ENCODE measurements around the gene WNT7B. TPM values are rescaled to one million over a fixed set of nuclear protein-coding genes. Genes with fewer than 3 reads are reported as not detected.

WNT7B gene
- total RNA-seq, 2 donors from 2014 or later: 7.5 to 7.7 TPM

DNA sequence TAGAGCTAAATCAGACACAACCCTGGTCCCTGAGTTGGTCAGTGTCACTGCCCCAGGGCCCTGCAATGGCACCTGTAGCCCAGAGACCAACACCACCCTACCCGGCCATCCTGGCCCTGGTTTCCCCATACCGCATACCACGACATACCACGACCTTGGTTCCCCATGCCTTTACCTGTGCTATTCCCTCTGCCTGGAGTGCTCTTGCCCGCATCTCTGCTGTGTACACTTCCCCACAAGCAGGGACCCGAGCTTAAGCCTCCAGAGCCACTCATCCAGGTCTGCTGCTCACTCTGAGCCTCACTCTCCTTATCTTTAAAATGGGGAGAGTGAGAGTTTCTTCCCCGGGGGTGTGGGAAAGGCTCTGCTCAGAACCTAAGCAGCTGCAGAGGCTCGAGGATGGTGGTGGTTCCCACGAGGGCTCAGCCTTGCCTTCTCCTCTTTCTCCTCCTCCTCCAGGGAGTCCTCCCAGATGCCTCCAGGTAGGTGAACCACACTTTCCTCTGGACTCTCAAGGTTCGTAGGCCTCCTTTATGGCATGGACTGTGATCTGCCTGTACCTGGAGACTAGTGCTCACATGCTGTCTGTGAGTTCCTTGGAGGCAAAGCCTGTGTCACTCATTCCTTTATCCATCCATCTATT, 48.1 kb downstream of the WNT7B start:
- TF ChIP-seq POLR2A (IDR thresholded peaks at IDR 0.05): no peak
- no peak for TF ChIP-seq POLR2AphosphoS5 (IDR thresholded peaks at IDR 0.05)
- TF ChIP-seq, protein P1, sequence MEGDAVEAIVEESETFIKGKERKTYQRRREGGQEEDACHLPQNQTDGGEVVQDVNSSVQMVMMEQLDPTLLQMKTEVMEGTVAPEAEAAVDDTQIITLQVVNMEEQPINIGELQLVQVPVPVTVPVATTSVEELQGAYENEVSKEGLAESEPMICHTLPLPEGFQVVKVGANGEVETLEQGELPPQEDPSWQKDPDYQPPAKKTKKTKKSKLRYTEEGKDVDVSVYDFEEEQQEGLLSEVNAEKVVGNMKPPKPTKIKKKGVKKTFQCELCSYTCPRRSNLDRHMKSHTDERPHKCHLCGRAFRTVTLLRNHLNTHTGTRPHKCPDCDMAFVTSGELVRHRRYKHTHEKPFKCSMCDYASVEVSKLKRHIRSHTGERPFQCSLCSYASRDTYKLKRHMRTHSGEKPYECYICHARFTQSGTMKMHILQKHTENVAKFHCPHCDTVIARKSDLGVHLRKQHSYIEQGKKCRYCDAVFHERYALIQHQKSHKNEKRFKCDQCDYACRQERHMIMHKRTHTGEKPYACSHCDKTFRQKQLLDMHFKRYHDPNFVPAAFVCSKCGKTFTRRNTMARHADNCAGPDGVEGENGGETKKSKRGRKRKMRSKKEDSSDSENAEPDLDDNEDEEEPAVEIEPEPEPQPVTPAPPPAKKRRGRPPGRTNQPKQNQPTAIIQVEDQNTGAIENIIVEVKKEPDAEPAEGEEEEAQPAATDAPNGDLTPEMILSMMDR (IDR thresholded peaks at IDR 0.05): no peak
- Histone ChIP-seq H3K27ac (no peak overlapping the region), H3K36me3 (no peaks in the 10 kb centered on the region), H3K27me3 (replicated peaks; ENCODE audit: insufficient read depth) (no peaks in the 10 kb centered on the region), H3K9me3 (no peaks in the 10 kb centered on the region), H3K4me1 (replicated peaks) (no peaks in the 10 kb centered on the region), H3K4me3 (no peak overlapping the region)
- DNase-seq (ENCODE audit: low spot score): no peak
- intact Hi-C loops (cut with DNase I): no loop called here
- WGBS: 91% methylated on average over 10 of the region's 10 CpGs

DNA sequence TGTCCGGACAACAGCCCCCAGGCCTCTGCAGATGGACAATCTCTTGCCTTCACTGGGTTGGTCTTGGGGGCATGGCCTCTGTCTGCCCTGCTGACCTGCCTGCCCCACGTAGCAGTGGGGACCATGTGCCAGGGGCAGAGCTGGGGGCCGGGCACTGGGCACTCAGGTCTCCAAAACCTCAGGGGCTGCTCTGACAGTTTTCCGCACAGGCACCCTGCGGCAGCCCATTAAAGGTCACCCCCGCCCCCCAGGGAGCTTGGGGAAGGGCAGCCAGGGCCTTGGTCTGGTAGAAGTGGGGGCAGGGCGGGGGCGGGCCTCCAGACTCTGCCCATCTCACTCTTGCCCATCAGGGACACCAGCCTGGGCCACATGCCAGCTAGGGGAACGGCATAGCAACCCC, 49.9 kb downstream of the WNT7B start:
- H3K36me3 ChIP-seq: no peaks in the 10 kb centered on the region
- intact Hi-C loops (cut with DNase I): no loop called here
- TF ChIP-seq POLR2A (IDR thresholded peaks at IDR 0.05): no peak
- TF ChIP-seq, protein P1 (IDR thresholded peaks at IDR 0.05): no peak
- no peak for TF ChIP-seq POLR2AphosphoS5 (IDR thresholded peaks at IDR 0.05)
- no peak for DNase-seq (ENCODE audit: low spot score)
- 85% methylated on average over 7 of the region's 9 CpGs for WGBS
- H3K4me1 ChIP-seq (replicated peaks): no peaks in the 10 kb centered on the region
- no peak overlapping the region for H3K4me3 ChIP-seq
- H3K9me3 ChIP-seq: no peaks in the 10 kb centered on the region
- H3K27ac ChIP-seq: no peak overlapping the region
- H3K27me3 ChIP-seq (replicated peaks; ENCODE audit: insufficient read depth): no peaks in the 10 kb centered on the region

DNA sequence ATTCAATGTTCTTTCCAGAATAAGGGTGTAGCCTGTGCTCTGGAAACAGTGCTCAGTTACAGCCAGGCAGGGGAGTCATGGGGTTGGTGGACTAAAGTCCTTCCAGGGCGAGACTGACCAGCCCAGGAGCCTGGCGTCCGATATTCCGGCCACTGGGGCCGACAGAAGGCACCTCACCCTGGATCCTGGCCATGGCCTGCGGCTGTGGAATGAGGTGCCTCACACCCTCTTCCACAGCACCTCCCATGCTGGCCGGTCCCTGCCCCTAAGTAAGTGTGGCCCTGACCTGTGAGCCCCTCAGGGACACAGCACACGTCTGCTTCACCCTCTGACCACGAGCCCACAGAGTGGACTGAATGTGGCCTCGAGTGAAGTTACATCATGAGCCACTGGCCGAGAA, 50.5 kb downstream of the WNT7B start:
- WGBS: 89% methylated on average over 11 of the region's 11 CpGs
- Histone ChIP-seq H3K27me3 (replicated peaks; ENCODE audit: insufficient read depth) (no peaks in the 10 kb centered on the region), H3K4me1 (replicated peaks) (no peaks in the 10 kb centered on the region), H3K27ac (no peak overlapping the region), H3K4me3 (no peak overlapping the region), H3K9me3 (no peaks in the 10 kb centered on the region), H3K36me3 (no peaks in the 10 kb centered on the region)
- intact Hi-C loops (cut with DNase I): no loop called here
- TF ChIP-seq POLR2A (IDR thresholded peaks at IDR 0.05) (no peak), POLR2AphosphoS5 (IDR thresholded peaks at IDR 0.05) (no peak)
- TF ChIP-seq, protein P1 (IDR thresholded peaks at IDR 0.05): no peak
- no peak for DNase-seq (ENCODE audit: low spot score)

DNA sequence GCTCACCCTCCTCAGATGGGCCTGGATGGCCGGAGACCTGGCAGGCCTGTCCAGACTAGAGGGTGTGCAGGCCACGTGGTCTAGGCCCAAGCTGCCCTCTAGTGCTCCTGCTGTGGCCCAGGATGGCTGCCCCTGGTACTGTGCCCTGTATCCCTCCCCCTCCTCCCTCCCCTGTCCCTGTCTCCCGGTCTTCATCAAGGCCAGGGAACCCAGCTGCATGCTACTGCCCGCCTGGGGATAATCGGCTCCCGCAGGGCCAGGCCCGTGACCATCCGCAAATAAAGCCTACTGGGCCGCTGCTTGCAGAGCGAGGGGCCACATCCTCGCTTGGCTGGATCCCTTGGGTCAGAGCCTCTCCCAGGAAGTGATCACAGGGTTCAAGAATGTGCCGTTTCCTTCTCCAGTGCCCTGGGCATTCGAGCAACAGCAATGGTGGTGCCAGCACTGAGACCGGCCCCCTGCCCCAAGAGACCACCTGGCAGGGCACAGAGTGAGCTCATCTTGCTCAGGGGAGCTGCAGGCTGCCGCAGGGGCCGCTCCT, 51.1 kb downstream of the WNT7B start:
- intact Hi-C loops (cut with DNase I): no loop called here
- 85% methylated on average over 16 of the region's 16 CpGs for WGBS
- no peak overlapping the region for H3K27ac ChIP-seq
- no peak for DNase-seq (ENCODE audit: low spot score)
- no peaks in the 10 kb centered on the region for H3K27me3 ChIP-seq (replicated peaks; ENCODE audit: insufficient read depth)
- H3K4me3 ChIP-seq: no peak overlapping the region
- H3K4me1 ChIP-seq (replicated peaks): no peaks in the 10 kb centered on the region
- TF ChIP-seq POLR2AphosphoS5 (IDR thresholded peaks at IDR 0.05) (no peak), POLR2A (IDR thresholded peaks at IDR 0.05) (no peak)
- TF ChIP-seq, protein P1 (IDR thresholded peaks at IDR 0.05): no peak
- H3K36me3 ChIP-seq: no peaks in the 10 kb centered on the region
- H3K9me3 ChIP-seq: no peaks in the 10 kb centered on the region

DNA sequence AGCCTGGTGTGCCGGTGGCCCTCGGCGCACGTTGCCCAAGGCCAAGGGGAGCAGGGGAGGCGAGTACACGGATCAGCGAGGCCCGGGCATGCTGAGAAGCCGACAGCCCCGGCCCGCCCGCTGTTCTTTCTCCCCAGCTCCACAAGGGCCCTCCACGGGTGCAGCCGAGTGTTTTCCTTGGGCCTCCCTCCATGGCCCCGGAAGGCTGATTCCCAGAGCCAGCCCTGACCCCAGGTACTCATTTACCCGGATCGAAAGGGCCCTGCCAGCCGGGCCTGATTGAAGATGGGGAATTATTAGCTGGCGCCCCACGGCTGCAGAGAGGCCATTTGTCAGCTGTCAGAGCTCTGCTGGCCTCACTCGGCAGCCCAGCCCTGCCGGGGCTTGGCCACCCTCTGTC, 53.1 kb downstream of the WNT7B start:
- Histone ChIP-seq H3K4me3 (no peak overlapping the region), H3K9me3 (no peaks in the 10 kb centered on the region), H3K36me3 (no peaks in the 10 kb centered on the region), H3K27ac (no peak overlapping the region), H3K27me3 (replicated peaks; ENCODE audit: insufficient read depth) (no peaks in the 10 kb centered on the region), H3K4me1 (replicated peaks) (peaks cover 12% of the 10 kb centered on the region)
- 68% methylated on average over 22 of the region's 22 CpGs for WGBS
- TF ChIP-seq POLR2AphosphoS5 (IDR thresholded peaks at IDR 0.05): no peak
- no peak for TF ChIP-seq POLR2A (IDR thresholded peaks at IDR 0.05)
- no peak for DNase-seq (ENCODE audit: low spot score)
- intact Hi-C loops (cut with DNase I): no loop called here
